Activated CD4-positive, alpha-beta T cell treated with anti-CD3 and anti-CD28 coated beads, Interleukin-2, amount 50 U/mL, for 24 hours (primary cell): ENCODE data around the gene TGOLN2.

Source experiments
- DNase-seq, 2 donors: peaks; one replicate each; pipeline ENCODE4 v3.0.0-alpha.2; 2020; ENCODE audit warnings: low read depth in 1 of 2, low spot score in 1 of 2

The TGOLN2 gene

DNA sequence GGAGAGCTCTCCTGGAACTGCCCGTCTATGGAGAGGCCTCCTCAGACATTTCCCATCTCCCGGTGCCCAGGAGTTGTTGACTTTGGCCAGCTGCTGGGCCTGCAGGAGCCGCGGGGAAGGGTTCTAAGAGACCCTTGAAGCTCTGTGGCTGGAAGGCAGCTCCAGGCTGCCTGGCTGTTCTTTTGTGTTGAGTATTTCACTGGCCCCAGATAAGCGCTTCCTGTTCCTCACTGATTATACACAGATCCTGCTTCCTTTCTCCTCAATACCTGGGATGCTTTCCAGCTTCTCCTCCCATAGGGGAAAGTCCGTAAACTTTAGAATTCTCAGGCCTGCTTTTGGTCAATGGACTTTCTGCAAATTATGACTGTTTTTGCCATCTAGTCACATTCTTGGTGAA is 57.8 kb downstream of the TGOLN2 start:
- no peak for DNase-seq
